Ammon's horn (tissue), 1 donor: ENCODE measurements around the gene COG3.
"Not testable (repeated sequence)": the region's sequence is repeated elsewhere in the genome, so short reads cannot be mapped to it uniquely, and the experiment has no call there.

ENCODE experiments used
- DNase-seq: peaks from one replicate; pipeline ENCODE4 v3.0.0-alpha.2; 2016; ENCODE audit warnings: low spot score

Gene COG3, protein sequence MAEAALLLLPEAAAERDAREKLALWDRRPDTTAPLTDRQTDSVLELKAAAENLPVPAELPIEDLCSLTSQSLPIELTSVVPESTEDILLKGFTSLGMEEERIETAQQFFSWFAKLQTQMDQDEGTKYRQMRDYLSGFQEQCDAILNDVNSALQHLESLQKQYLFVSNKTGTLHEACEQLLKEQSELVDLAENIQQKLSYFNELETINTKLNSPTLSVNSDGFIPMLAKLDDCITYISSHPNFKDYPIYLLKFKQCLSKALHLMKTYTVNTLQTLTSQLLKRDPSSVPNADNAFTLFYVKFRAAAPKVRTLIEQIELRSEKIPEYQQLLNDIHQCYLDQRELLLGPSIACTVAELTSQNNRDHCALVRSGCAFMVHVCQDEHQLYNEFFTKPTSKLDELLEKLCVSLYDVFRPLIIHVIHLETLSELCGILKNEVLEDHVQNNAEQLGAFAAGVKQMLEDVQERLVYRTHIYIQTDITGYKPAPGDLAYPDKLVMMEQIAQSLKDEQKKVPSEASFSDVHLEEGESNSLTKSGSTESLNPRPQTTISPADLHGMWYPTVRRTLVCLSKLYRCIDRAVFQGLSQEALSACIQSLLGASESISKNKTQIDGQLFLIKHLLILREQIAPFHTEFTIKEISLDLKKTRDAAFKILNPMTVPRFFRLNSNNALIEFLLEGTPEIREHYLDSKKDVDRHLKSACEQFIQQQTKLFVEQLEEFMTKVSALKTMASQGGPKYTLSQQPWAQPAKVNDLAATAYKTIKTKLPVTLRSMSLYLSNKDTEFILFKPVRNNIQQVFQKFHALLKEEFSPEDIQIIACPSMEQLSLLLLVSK

DNA sequence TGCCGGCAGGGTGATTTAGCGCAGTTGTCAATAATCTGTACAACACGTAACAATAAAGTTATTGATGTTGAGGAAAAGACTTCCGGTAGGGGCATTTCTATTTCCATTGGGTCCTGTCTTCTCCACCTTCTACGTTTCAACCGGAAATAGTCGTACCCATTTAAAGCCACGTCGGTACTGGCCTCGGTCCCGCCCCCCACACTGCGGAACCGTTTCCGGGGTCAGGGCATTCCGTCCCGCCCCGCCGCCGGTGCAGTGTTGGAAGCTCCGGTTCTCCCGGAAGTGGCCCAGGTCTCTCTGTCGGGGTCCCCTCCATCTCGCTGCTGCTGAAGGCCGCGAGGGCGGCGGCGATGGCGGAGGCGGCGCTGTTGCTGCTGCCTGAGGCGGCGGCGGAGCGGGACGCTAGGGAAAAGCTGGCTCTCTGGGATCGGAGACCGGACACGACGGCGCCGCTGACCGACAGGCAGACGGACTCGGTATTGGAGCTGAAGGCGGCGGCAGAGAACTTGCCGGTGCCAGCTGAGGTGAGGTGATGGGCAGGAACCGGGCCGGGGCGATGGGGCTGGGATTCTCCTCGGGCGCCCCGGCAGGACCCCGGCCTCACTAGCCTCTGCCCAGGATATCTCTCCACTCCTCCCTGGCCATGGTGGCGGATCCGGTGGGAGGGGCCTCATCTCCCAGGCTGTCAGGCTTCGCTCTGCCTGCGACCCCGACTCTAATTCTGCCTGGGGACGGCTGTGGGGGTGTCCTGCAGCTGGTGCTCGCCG lies at the start of gene COG3:
Gene COG3 (plus strand): TSS at position 253 of the 767 bp plus-strand sequence. CDS start 98 bp downstream, at position 351.
- DNase-seq = peak; percentile 98

DNA sequence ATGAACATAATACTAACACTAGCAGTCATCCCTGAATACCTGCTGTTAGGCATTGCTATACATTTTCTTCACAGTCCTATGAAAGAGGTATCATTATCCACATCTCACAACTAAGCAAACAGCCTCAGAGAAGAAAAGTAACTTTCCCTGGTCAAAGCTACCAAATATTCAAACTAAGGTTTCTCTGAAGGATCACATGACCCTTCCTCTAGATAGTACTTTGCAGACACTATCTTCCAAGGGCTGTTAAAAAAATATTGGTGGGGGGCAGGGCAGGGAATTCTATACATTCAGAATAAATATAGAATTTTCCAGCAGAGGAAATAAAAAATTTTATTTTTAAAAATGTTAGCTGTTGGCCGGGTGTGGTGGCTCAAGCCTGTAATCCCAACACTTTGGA lies 49.6 kb upstream of the COG3 start:
- no peak for DNase-seq

DNA sequence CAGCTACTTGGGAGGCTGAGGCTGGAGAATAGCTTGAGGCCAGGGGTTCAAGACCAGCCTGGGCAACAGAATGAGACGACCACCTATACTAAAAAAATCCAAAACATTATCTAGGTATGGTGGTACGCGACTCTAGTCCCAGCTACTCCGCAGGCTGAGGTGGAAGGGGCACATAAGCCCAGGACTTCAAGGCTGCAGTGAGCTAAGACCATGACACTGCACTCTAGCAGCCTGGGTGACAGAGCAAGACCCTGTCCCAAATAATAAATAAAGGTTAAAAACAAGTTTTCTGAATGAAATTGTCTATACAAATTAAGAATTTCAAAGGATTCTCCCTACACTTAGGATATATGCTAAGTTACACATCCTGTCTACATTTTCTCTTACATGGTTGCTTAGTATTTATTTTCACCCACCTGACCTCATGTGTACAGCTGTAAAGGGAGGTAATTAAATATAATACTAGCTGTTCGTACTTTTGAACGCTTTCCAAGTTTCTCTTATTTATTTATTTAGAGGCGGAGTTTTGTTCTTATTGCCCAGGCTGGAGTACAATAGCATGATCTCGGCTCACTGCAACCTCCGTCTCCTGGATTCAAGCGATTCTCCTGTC lies 48.1 kb upstream of the COG3 start:
- no peak for DNase-seq

DNA sequence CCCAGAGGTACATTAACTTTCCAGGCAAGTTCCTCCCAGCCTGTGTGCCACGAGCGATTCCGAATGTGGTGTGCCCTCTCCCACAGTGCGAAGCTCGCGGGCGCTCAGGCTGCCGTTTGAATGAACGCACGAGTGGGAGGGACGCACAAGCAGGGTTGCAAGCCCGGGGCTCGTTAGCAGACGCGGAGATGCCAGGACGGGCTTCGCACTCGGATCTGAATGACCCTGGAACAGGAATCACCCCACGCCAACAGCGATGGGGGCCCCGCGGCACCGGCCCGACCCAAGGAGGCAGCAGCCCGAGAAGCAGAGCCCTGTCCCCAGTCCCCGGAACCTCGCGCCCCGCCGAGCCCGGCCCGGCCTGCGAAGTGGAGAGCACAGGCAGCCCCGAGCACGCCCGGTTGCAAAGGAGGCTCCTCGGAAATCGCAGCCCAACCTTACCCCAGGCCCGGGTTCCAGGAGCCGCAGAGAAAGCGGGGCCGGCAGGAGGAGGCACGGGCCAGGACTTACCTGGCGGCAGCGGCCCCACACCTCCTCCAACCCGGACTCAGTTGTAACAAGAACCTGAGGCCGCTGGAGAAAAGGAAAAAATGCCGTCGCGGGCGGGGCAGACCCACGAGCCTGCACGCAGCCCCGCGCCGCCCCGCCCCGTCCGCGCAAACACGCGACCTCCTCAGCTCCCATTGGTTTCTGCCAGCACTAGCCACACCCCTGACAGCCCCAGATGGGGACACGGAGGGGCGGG lies 46.8 kb upstream of the COG3 start, which contains the start of gene SLC25A30:
Gene SLC25A30 (minus strand): TSS at position 584 of the 745 bp plus-strand sequence. CDS start 6,948 bp downstream, outside the sequence.
- peak; percentile 95 for DNase-seq

DNA sequence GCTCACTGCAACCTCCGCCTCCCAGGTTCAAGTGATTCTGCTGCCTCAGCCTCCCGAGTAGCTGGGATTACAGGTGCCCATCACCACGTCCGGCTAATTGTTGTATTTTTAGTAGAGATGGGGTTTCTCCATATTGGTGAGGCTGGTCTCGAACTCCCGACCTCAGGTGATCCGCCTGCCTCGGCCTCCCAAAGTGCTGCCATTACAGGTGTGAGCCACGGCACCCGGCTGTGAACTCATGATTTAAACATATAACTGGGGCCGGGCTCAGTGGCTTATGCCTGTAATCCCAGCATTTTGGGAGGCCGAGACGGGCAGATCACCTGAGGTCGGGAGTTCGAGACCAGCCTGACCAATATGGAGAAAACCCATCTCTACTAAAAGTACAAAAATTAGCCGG lies 45.4 kb upstream of the COG3 start:
- DNase-seq = not testable (repeated sequence)

DNA sequence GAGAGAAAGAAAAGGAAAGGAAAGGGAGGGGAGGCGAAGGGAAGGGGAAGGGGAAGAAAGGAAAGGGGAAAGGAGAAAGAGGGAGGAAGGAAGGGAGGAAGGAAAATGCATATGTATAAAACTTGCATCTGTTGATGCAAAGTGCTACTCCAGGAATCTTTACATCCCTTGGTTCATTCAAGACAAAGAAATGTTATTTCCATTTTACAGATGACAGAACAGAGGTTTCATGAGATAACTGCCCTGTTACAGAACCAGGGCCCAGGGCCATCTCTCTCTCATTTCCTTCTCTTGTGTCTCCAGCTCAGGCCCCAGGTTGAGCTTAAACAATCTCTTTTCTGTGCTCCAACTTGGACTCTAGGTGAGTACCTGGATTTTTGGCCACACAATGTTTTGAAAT lies 44.8 kb upstream of the COG3 start:
- no peak for DNase-seq

DNA sequence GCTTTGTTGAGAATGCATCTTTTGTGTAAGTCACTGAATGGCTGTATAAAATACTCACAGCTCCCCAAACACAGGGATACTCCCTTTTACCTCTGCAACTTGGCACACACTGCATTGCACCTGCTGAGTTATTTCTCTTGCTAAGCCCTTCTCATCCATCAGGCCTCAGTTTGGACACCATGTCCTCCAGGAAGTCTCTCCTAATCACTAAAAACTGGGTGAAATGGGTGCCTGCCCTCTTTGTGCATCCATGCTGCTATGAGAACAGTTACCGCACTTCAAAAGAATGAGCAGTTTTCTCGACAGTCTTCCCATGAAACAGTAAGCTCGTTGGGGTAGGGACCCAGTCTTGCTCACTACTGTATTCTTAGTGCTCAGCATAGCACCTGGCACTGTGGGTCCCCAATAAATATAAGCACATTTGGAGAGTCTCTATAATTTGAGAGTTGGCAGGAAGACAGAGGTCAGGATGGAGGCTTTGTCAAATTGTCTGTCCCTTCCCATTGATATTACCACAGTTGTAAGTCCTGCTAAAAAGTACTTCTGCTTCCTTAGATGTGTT lies 41.9 kb upstream of the COG3 start:
- no peak for DNase-seq

DNA sequence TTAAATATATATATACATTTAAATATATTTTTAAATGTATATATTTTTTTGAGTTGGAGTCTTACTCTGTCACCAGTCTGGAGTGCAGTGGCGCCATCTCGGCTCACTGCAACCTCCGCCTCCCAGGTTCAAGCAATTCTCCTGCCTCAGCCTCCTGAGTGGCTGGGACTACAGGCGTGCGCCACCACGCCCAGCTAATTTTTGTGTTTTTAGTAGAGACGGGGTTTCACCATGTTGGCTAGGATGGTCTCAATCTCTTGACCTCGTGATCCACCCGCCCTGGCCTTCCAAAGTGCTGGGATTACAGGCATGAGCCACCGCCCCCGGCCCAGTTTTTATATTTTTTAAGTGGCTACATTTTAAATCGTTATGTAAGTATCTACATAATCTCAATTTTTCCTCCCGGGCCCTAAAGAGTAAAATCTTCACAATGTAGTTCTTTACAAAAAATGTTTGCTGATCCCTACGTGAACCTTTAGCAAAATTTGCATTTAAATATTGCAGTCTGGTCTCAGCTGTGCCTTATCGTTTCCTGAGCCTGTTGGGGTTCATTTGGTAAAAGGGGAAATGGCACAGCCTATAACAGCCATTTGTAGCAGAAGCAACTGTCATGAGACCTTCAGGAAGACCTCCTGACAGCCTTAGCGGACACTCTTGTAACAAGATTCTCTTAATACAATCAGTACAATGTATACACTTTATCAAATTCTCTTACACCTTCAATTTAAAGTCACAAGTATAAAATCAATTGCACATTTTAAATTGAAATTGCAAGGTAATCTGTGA lies 38.5 kb upstream of the COG3 start:
- not testable (repeated sequence) for DNase-seq

DNA sequence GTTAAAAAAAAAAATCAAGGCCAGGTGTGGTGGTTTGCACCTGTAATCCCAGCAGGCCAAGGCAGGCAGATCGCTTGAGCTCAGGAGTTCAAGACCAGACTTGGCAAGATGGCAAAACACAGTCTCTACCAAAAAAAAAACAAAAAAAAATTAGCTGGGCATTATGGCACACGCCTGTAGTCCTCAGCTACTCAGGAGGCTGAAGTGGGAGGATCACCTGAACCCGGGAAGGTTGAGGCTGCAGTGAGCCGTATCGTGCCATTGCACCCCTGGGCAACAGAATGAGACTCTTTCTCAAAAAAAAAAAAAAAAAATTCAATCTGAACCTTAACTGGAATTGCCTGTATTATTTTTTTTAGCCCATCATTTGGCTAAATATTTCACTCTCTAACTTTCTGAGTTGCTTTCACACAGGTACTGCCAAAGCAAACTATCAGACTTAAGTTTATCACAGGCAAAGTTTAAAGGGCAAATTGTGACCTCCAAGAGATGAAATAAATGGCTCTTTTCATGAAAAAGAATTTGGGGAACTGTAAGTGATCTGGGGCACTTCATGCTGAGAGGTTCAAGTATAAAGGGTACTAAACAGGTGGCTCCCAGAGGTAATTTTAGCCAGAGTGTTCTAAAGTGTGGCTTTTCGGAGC lies 31.9 kb upstream of the COG3 start:
- no peak for DNase-seq

DNA sequence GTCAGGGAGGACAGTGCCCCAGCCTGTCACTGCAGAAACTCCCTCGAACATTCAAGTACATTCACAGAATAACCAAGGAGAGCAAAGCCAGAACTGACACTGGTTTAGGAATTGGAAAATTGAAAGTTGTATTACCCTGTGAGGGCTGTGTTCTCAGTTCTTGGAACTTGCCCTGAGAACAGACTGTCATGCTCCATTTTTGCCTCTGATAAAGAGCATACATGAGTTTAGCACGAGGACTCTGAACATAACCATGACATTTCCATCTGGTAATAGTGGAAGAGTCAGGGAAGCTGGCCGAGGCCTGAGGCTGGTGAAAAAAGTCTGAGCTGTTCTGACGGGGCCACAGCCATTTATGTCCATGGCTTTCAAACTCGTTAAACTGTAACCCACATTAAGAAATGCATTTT lies 31.4 kb upstream of the COG3 start:
- DNase-seq = no peak

DNA sequence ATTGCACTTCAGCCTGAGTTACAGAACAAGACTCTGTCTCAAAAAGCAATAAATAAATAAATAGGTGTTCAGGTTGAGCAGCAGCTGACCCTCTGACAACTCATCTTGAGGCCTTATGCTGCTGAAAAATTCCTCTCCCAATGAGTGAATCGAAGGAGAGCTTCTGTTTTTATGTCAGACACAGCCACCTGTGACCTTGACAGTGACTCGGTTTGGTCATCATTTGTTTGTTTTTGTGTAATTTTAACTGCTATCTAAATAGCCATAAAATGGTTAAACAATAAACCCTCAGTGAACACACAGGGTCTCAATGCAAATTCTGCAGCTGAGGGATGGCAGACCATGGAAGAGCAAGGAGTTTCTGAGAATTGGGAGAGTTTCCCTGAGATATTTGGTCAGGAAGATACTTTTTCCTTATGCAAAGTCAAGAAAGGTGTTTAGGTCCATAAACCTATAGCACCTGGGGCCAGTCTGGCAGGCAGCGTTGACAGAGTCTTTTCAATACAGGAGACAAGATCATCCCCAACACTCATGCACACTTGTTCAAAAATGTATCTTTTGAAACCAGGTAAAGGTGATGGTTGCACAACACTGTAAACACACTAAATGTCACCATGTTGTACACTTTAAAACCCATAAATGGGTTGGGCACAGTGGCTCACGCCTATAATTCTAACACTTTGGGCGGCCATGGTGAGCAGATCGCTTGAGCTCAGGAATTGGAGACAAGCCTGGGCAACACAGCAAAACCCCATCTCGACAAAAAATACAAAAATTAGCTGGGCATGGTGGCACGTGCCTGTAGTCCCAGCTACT lies 30.0 kb upstream of the COG3 start:
- no peak for DNase-seq

DNA sequence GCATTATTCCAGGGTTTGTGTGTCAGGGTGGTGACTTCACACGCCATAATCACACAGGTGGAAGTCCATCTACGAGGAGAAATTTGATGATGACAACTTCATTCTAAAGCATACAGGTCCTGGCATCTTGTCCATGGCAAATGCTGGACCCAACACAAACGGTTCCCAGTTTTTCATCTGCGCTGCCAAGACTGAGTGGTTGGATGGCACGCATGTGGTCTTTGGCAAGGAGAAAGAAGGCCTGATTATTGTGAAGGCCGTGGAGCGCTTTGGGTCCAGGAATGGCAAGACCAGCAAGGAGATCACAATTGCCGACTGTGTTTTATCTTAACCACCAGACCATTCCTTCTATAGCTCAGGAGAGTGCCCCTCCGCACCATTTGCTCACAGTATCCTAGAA lies 28.4 kb upstream of the COG3 start:
- no peak for DNase-seq

DNA sequence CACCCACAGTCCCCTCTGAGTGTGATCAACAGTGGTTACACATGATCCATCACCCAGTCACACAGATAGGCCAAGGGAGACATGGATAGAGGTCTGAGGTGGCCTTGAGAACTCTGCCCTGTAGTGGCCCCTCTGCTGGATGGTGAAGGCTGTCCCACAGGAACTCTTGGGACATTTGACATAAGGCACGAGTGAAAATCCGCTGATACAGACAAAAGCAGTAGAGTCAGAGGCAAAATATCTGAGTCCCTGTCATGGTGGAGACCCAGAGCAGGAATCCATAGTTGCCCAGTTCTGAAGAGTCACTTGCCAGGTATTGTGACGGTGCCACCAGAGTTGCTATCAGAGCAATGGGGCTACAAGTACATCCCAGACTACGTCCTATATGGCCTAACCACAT lies 27.8 kb upstream of the COG3 start:
- DNase-seq = no peak

DNA sequence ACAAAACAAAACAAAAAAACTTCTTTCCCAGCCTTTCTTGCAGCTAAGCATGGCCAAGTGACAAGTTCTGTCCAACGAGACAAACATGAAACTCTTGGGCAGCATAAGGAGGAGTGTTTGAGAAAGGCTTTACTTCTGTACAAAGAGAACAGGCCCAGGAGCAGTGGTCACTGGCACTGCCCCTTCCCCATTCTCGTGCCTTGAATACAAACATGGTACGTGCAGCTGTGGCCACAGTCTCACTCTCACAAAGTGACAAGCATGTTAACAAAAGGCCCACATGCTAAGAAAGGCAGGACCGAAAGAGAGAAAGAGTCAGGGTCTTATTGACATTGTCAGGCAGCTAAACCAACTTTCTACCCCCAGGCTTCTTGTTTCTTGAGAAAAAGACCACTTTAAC lies 26.8 kb upstream of the COG3 start:
- DNase-seq = no peak

DNA sequence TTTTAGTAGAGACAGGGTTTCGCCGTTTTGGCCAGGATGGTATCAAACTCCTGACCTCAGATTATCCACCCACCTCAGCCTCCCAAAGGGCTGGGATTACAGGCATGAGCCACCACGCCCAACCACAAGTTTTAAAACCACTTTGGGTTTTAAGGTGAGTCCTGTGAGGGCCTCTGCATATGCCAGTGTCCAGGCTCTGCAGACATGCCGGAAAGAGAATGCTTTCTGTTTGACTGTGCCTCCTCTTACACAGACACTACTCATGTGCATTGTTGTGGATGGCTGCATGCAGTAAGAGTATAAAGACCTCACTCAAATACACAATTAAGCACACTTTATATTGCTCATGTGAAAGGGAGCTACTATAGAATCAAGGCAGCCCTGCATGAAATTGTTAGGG lies 25.7 kb upstream of the COG3 start:
- no peak for DNase-seq

DNA sequence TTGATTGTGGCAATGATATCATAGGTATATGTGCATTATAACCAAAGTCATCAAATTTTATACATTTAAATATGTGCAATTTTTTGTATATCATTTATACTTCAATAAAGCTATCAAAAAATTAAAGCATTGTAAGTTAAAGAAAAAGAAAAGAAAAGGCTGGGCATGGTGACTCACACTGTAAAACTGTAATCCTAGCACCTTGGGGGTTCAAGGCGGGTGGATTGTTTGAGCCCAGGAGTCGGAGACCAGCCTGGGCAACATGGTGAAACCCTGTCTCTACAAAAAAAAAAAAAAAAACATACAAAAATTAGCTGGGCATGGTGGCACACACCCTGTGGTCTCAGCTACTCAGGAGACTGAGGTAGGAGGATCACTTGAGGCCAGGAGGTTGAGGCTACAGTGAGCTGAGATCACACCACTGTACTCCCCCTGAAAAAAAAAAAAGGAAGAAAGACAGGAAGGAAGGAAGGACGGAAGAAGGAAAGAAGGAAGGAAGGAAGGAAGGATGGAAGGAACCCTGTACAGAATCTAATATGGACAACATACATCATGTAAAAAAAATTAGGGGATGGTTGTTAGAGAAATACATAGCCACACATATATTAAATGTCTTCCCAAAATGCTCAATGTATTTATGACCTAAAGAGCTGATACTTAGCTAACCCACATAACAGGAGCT lies 24.8 kb upstream of the COG3 start:
- DNase-seq = no peak

DNA sequence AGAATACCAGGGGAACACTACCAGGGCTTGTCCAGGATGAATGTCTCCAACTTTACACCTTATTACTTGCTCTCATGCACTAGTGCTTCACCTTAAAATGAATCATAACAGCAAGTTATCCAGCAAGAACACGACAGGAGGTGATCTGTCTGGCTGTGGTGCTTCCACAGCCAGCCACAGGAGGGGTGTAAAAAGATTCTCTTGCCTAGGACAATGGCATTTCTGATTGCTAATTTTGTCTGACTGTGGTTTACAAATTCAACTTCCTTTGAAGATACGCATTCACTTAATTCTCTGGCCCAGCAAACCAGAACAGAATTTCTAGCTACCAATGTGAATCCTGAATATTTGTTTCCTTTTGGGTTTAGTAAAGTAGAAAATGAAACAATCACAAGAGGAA lies 23.1 kb upstream of the COG3 start:
- no peak for DNase-seq

DNA sequence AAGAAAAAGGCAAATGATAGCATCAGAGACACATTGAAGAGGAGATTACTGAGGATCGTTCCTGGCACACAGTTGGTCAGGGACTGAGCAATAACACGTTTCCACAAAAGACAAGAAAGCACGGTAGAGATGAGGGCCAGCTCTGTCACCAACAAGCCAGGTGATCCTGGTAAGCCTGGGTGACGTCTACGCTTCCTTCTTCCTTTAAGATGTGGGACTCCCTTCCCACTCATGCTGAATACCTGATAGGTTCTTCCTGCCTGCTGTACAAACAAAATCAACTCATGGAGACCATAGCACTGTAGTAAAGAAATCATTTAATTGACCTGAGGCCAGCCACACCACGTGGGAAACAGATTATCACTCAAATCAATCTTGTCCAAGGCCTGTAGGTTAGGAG lies 19.7 kb upstream of the COG3 start:
- DNase-seq = no peak
